Measurements from ENCODE around the gene DUSP5. TPM values are rescaled to one million over a fixed set of nuclear protein-coding genes. Genes with fewer than 3 reads are reported as not detected.

Gene DUSP5
- polyA plus RNA-seq, 2 of the 4 experiments (the other 2 are of a cell fraction), result 48.8 to 171 TPM

- TF ChIP-seq RARB (CRISPR knock-in tag; IDR thresholded peaks at IDR 0.05), result no peak
- no peak for TF ChIP-seq NR3C1 (IDR thresholded peaks at IDR 0.05)
- TF ChIP-seq FOSB (CRISPR knock-in tag; IDR thresholded peaks at IDR 0.05), result no peak; the same call in none of the 2 replicates
- TF ChIP-seq, protein P1, sequence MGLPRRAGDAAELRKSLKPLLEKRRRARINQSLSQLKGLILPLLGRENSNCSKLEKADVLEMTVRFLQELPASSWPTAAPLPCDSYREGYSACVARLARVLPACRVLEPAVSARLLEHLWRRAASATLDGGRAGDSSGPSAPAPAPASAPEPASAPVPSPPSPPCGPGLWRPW (IDR thresholded peaks at IDR 0.05), result no peak
- no peak for TF ChIP-seq POLR2A (IDR thresholded peaks at IDR 0.05; ENCODE audit: low read length)
- TF ChIP-seq TFCP2L1 (CRISPR knock-in tag; IDR thresholded peaks at IDR 0.05), result no peak; the same call in 1 of the 2 replicates
- TF ChIP-seq HEYL (CRISPR knock-in tag; IDR thresholded peaks at IDR 0.05), result peak; percentile 36; the same call in 1 of the 2 replicates
- no peak for TF ChIP-seq MAZ (IDR thresholded peaks at IDR 0.05; ENCODE audit: borderline replicate concordance, low read depth, low read length)
- no peak for TF ChIP-seq ZSCAN20 (CRISPR knock-in tag; IDR thresholded peaks at IDR 0.05)
- TF ChIP-seq HDAC2 (IDR thresholded peaks at IDR 0.05), result no peak
- no peak for TF ChIP-seq PHF8 (IDR thresholded peaks at IDR 0.05; ENCODE audit: borderline replicate concordance, low read depth)
- TF ChIP-seq, protein P2, sequence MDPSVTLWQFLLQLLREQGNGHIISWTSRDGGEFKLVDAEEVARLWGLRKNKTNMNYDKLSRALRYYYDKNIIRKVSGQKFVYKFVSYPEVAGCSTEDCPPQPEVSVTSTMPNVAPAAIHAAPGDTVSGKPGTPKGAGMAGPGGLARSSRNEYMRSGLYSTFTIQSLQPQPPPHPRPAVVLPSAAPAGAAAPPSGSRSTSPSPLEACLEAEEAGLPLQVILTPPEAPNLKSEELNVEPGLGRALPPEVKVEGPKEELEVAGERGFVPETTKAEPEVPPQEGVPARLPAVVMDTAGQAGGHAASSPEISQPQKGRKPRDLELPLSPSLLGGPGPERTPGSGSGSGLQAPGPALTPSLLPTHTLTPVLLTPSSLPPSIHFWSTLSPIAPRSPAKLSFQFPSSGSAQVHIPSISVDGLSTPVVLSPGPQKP (IDR thresholded peaks at IDR 0.05; ENCODE audit: low read depth, low read length), result no peak
- 0 out of 2 replicates have a peak, but pooled peaks have one; percentile 32 for TF ChIP-seq FOXS1 (CRISPR knock-in tag; IDR thresholded peaks at IDR 0.05)
- no peak for TF ChIP-seq CEBPB (IDR thresholded peaks at IDR 0.05)
- peak; percentile 4; the same call in 1 of the 3 replicates for TF ChIP-seq SMC3 (IDR thresholded peaks at IDR 0.05)
- TF ChIP-seq, protein P3, sequence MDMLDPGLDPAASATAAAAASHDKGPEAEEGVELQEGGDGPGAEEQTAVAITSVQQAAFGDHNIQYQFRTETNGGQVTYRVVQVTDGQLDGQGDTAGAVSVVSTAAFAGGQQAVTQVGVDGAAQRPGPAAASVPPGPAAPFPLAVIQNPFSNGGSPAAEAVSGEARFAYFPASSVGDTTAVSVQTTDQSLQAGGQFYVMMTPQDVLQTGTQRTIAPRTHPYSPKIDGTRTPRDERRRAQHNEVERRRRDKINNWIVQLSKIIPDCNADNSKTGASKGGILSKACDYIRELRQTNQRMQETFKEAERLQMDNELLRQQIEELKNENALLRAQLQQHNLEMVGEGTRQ (IDR thresholded peaks at IDR 0.05), result no peak
- TF ChIP-seq JUN (IDR thresholded peaks at IDR 0.05), result no peak
- peak; percentile 44; the same call in 1 of the 2 replicates for TF ChIP-seq MAX (IDR thresholded peaks at IDR 0.05)
- no peak for TF ChIP-seq EP300 (IDR thresholded peaks at IDR 0.05)
- TF ChIP-seq, protein P4, sequence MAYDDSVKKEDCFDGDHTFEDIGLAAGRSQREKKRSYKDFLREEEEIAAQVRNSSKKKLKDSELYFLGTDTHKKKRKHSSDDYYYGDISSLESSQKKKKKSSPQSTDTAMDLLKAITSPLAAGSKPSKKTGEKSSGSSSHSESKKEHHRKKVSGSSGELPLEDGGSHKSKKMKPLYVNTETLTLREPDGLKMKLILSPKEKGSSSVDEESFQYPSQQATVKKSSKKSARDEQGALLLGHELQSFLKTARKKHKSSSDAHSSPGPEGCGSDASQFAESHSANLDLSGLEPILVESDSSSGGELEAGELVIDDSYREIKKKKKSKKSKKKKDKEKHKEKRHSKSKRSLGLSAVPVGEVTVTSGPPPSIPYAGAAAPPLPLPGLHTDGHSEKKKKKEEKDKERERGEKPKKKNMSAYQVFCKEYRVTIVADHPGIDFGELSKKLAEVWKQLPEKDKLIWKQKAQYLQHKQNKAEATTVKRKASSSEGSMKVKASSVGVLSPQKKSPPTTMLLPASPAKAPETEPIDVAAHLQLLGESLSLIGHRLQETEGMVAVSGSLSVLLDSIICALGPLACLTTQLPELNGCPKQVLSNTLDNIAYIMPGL (CRISPR knock-in tag; IDR thresholded peaks at IDR 0.05; ENCODE audit: borderline replicate concordance), result no peak
- no peak for TF ChIP-seq MYC (IDR thresholded peaks at IDR 0.05; ENCODE audit: borderline replicate concordance, low read length)
- TF ChIP-seq EHMT2 (IDR thresholded peaks at IDR 0.05; ENCODE audit: low read depth), result no peak
- no peak for TF ChIP-seq RCOR1 (IDR thresholded peaks at IDR 0.05; ENCODE audit: low read depth, low read length)
- no peak for TF ChIP-seq PBX3 (IDR thresholded peaks at IDR 0.05)
- peak; percentile 79 for TF ChIP-seq HOXB5 (CRISPR knock-in tag; IDR thresholded peaks at IDR 0.05)
- no peak for TF ChIP-seq CTCF (IDR thresholded peaks at IDR 0.05)
- TF ChIP-seq CBX8 (IDR thresholded peaks at IDR 0.05), result no peak
- no peak for TF ChIP-seq FOSL2 (IDR thresholded peaks at IDR 0.05)
- no peak; the same call in 1 of the 2 replicates for TF ChIP-seq FOSL2 (CRISPR knock-in tag; IDR thresholded peaks at IDR 0.05)
- TF ChIP-seq POLR2AphosphoS2 (conservative IDR thresholded peaks at IDR 0.05; ENCODE audit: low read length), result no peak
- TF ChIP-seq ATOH8 (CRISPR knock-in tag; IDR thresholded peaks at IDR 0.05; ENCODE audit: low read depth), result peak; percentile 88
- no peak for TF ChIP-seq RNF2 (IDR thresholded peaks at IDR 0.05; ENCODE audit: borderline replicate concordance, low read depth)
- peak; percentile 68 for TF ChIP-seq HOXA7 (CRISPR knock-in tag; IDR thresholded peaks at IDR 0.05)
- peak; percentile 89 for TF ChIP-seq HOXB13 (CRISPR knock-in tag; IDR thresholded peaks at IDR 0.05; ENCODE audit: low read depth)
- CTCF ChIA-PET, result interaction anchor here (0.6 to 0.9 kb wide), 4 partner anchors 10 to 143 kb away, joined by 3 to 4 read pairs (median 3); no protein-coding TSS in a partner anchor
- Histone ChIP-seq H3K4me1 (peaks cover 70% of the 10 kb centered on the region), H3K4me3 (no peak overlapping the region), H3K4me2 (peak overlapping the region; percentile 68), H3K27ac (peak overlapping the region; percentile 67 to 85), H3K9me3 (no peaks in the 10 kb centered on the region)
- FAIRE-seq (no peak), ATAC-seq (peak in 1 of 2 experiments; percentile 6; a peak in 4 of 6 replicates), DNase-seq (ENCODE audit: low read depth in 1 of 2, low spot score in 1 of 2) (no peak)
- POLR2A ChIA-PET, result no interaction called here
- WGBS (ENCODE audit: missing lambda C conversion rate), result 23% methylated on average over 4 of the region's 4 CpGs
Observed at GRCh38 chr10:110488332-110488681, 9.4 kb upstream of the DUSP5 start.

Measured in A549 (cell line).